CD4-positive, alpha-beta T cell (primary cell): ENCODE measurements around the gene C3orf52. TPM values are rescaled to one million over a fixed set of nuclear protein-coding genes. Genes with fewer than 3 reads are reported as not detected.

ENCODE experiments used
- ATAC-seq: fragments of 200-7000 bp; cut with Tn5 transposase; one replicate; pipeline ENCODE4 v1.10.0; 2022; ENCODE audit warnings: mild to moderate bottlenecking; ENCODE audit not compliant: poor library complexity
- CTCF ChIA-PET: fragments of 350-600 bp; sonication (Branson Sonifier 250); formaldehyde crosslinking; loops from one replicate; lab custom pipeline; 2021; ENCODE audit warnings: antibody characterized with exemption, inconsistent platforms; lab: Charles Lee
- POLR2A ChIA-PET: fragments of 350-600 bp; sonication (Branson Sonifier 250); formaldehyde crosslinking; loops from one replicate; lab custom pipeline; 2021; ENCODE audit warnings: antibody characterized with exemption, inconsistent platforms; lab: Charles Lee
- DNase-seq, 14 experiments: peaks; one replicate each; pipeline ENCODE4 v3.0.0-alpha.2; 2013 to 2020; ENCODE audit warnings: mixed read lengths in 2 of 14
- H3K27ac ChIP-seq, 2 donors: one replicate each; pipeline versions ENCODE4 v1.5.1 to v1.7.0; 2013; ENCODE audit warnings: low read length in 2 of 2, low read depth in 1 of 2, mild to moderate bottlenecking in 1 of 2
- H3K27me3 ChIP-seq, 2 experiments: 1 replicate in 1 of 2; 2 replicates in 1 of 2; pipeline versions ENCODE4 v1.6.1 to v1.7.0; 2013; ENCODE audit warnings: low read length in 2 of 2, control low read depth in 1 of 2, mild to moderate bottlenecking in 1 of 2, moderate library complexity in 1 of 2; ENCODE audit not compliant: insufficient read depth in 2 of 2, control insufficient read depth in 1 of 2
- H3K36me3 ChIP-seq: one replicate; pipeline ENCODE4 v1.6.1; 2013; ENCODE audit warnings: low read length, control low read depth; ENCODE audit not compliant: insufficient read depth
- H3K4me1 ChIP-seq: one replicate; pipeline ENCODE4 v1.6.1; 2013; ENCODE audit warnings: low read length, control low read depth; ENCODE audit not compliant: insufficient read depth
- H3K4me3 ChIP-seq: one replicate; pipeline ENCODE4 v1.5.1; 2013; ENCODE audit warnings: mild to moderate bottlenecking, low read length, moderate library complexity
- H3K9me3 ChIP-seq, 2 experiments: 1 replicate in 1 of 2; 2 replicates in 1 of 2; pipeline versions ENCODE4 v1.6.1 to v1.7.0; 2013; ENCODE audit warnings: low read length in 2 of 2, mild to moderate bottlenecking in 2 of 2, control low read depth in 1 of 2, moderate library complexity in 1 of 2; ENCODE audit not compliant: control insufficient read depth in 1 of 2, insufficient read depth in 1 of 2
- H3K27ac Mint-ChIP-seq: one replicate; pipeline ENCODE4 v1.8.0; 2020; ENCODE audit warnings: mixed read lengths
- H3K27me3 Mint-ChIP-seq: one replicate; pipeline ENCODE4 v1.8.0; 2021; ENCODE audit warnings: mixed read lengths
- H3K36me3 Mint-ChIP-seq: one replicate; pipeline ENCODE4 v1.8.0; 2021; ENCODE audit warnings: low read depth, mixed read lengths
- H3K4me1 Mint-ChIP-seq: one replicate; pipeline ENCODE4 v1.8.0; 2021; ENCODE audit warnings: low read depth, mixed read lengths
- H3K4me3 Mint-ChIP-seq: one replicate; pipeline ENCODE4 v1.8.0; 2020; ENCODE audit warnings: mild to moderate bottlenecking, mixed read lengths
- H3K9me3 Mint-ChIP-seq: one replicate; pipeline ENCODE4 v1.8.0; 2020; ENCODE audit warnings: mixed read lengths
- CTCF ChIP-seq: fragments of 200-600 bp; IDR thresholded peaks from one replicate; pipeline ENCODE4 v1.8.0; 2022; ENCODE audit warnings: antibody characterized with exemption, mild to moderate bottlenecking
- intact Hi-C, 2 experiments: fragments of 100-400 bp; cut with DNase I in 1 of 2; cut with micrococcal nuclease in 1 of 2; formaldehyde crosslinking; loops; one replicate each; pipeline versions ENCODE4 v1.15.1 to v1.9.0; 2023 to 2025; cut with DNase I, micrococcal nuclease
- total RNA-seq, 174 experiments: library from RNA in 2 of 174; stranded (reverse) in 2 of 174; gene quantifications; one replicate each; pipeline ENCODE4 v1.2.3 and lab custom pipeline; 2021 to 2026

C3orf52 gene
- total RNA-seq, 2 experiments from 2014 or later = 1.6 to 2.7 TPM

GRCh38 chr3:112121577-112122547 is 35.7 kb downstream of the C3orf52 start:
- Histone ChIP-seq H3K27ac (no peak overlapping the region), H3K9me3 (no peaks in the 10 kb centered on the region), H3K36me3 (peaks cover 33% of the 10 kb centered on the region), H3K4me1 (peaks cover 26% of the 10 kb centered on the region), H3K4me3 (no peak overlapping the region), H3K27me3 (no peaks in the 10 kb centered on the region)
- intact Hi-C loops = loop anchor here in 1 of 2 experiments (5.0 kb wide), 1 partner anchor 180 kb away; no protein-coding TSS in a partner anchor
- Mint-ChIP-seq H3K27me3 (no peaks in the 10 kb centered on the region), H3K4me1 (peaks cover 83% of the 10 kb centered on the region), H3K27ac (peak overlapping the region; percentile 32), H3K4me3 (no peak overlapping the region), H3K9me3 (no peaks in the 10 kb centered on the region), H3K36me3 (peaks cover 57% of the 10 kb centered on the region)
- CTCF ChIA-PET = interaction anchor here (0.9 to 1.3 kb wide), 2 partner anchors 10 to 172 kb away, joined by 3 to 4 read pairs; partner anchors contain the start of gene SLC9C1
- TF ChIP-seq CTCF = no peak
- ATAC-seq (no peak), DNase-seq (no peak)
- POLR2A ChIA-PET = interaction anchor here (0.8 kb wide), 2 partner anchors 10 to 42 kb away, joined by 3 to 4 read pairs; no protein-coding TSS in a partner anchor

GRCh38 chr3:112122870-112123269 is 36.7 kb downstream of the C3orf52 start:
- intact Hi-C loops = loop anchor here in 1 of 2 experiments (5.0 kb wide), 1 partner anchor 179 kb away; no protein-coding TSS in a partner anchor
- Histone ChIP-seq H3K9me3 (no peaks in the 10 kb centered on the region), H3K27ac (no peak overlapping the region), H3K4me3 (no peak overlapping the region), H3K4me1 (peaks cover 32% of the 10 kb centered on the region), H3K36me3 (peaks cover 33% of the 10 kb centered on the region), H3K27me3 (no peaks in the 10 kb centered on the region)
- H3K27me3 Mint-ChIP-seq = no peaks in the 10 kb centered on the region
- peaks cover 85% of the 10 kb centered on the region for H3K4me1 Mint-ChIP-seq
- no peaks in the 10 kb centered on the region for H3K9me3 Mint-ChIP-seq
- ATAC-seq (no peak), DNase-seq (no peak)
- POLR2A ChIA-PET = interaction anchor here (1.4 kb wide), 1 partner anchor 10 kb away, joined by 3 read pairs; the partner anchor contains the start of gene GCSAM
- no peak overlapping the region for H3K4me3 Mint-ChIP-seq
- CTCF ChIA-PET = interaction anchor here (1.4 to 2.0 kb wide), 2 partner anchors 11 to 12 kb away, joined by 3 to 5 read pairs; no protein-coding TSS in a partner anchor
- peaks cover 58% of the 10 kb centered on the region for H3K36me3 Mint-ChIP-seq
- no peak for TF ChIP-seq CTCF
- H3K27ac Mint-ChIP-seq = no peak overlapping the region

GRCh38 chr3:112123548-112123947 is 37.4 kb downstream of the C3orf52 start:
- H3K27me3 Mint-ChIP-seq = no peaks in the 10 kb centered on the region
- H3K9me3 Mint-ChIP-seq = no peaks in the 10 kb centered on the region
- H3K4me3 Mint-ChIP-seq = no peak overlapping the region
- ATAC-seq (no peak), DNase-seq (no peak)
- H3K36me3 Mint-ChIP-seq = peaks cover 58% of the 10 kb centered on the region
- TF ChIP-seq CTCF = no peak
- ChIA-PET CTCF (interaction anchor here (1.4 to 2.0 kb wide), 2 partner anchors 11 to 12 kb away, joined by 3 to 5 read pairs; no protein-coding TSS in a partner anchor), POLR2A (interaction anchor here (1.4 kb wide), 1 partner anchor 9 kb away, joined by 3 read pairs; the partner anchor contains the start of gene GCSAM)
- Histone ChIP-seq H3K36me3 (peaks cover 33% of the 10 kb centered on the region), H3K27me3 (no peaks in the 10 kb centered on the region), H3K27ac (no peak overlapping the region), H3K4me3 (no peak overlapping the region), H3K4me1 (peaks cover 36% of the 10 kb centered on the region), H3K9me3 (no peaks in the 10 kb centered on the region)
- no peak overlapping the region for H3K27ac Mint-ChIP-seq
- intact Hi-C loops = loop anchor here in 1 of 2 experiments (5.0 kb wide), 1 partner anchor 179 kb away; no protein-coding TSS in a partner anchor
- peaks cover 86% of the 10 kb centered on the region for H3K4me1 Mint-ChIP-seq
